OCI-LY7 (cell line): ENCODE results near the gene ARHGAP19. TPM values are rescaled to one million over a fixed set of nuclear protein-coding genes. Genes with fewer than 3 reads are reported as not detected.

Experiments
- BruUV-seq: library from RNA; stranded (reverse); fragments of 400-500 nt; replicated peaks from 2 replicates; lab custom pipeline; 2021; lab: Mats Ljungman, UMichigan
- CTCF ChIA-PET: fragments of 300-600 bp; sonication (Branson Sonifier 250); formaldehyde crosslinking; loops from one replicate; lab custom pipeline; 2022; ENCODE audit warnings: antibody characterized with exemption; ENCODE audit not compliant: unreplicated experiment; lab: Charles Lee
- POLR2A ChIA-PET: fragments of 300-600 bp; sonication (Branson Sonifier 250); formaldehyde crosslinking; loops from one replicate; lab custom pipeline; 2022; ENCODE audit warnings: antibody characterized with exemption; lab: Charles Lee
- DNase-seq: peaks from one replicate; pipeline ENCODE4 v3.0.0-alpha.2; 2015; ENCODE audit warnings: low spot score
- H2AFZ ChIP-seq: fragments of 200-600 bp; sonication (generic), shearing (Covaris generic); 2 replicates; pipeline ENCODE4 v1.6.1; 2014; ENCODE audit warnings: mild to moderate bottlenecking, antibody characterized with exemption, low read length, moderate library complexity
- H3K27ac ChIP-seq: fragments of 200-600 bp; sonication (generic); 2 replicates; pipeline ENCODE4 v1.5.1; 2014; ENCODE audit warnings: mixed run types, low read depth, mild to moderate bottlenecking, moderate library complexity, low read length, inconsistent platforms; ENCODE audit not compliant: poor library complexity, severe bottlenecking
- H3K36me3 ChIP-seq: fragments of 200-600 bp; sonication (generic); 2 replicates; pipeline ENCODE4 v1.6.1; 2014; ENCODE audit warnings: mild to moderate bottlenecking, antibody characterized with exemption, low read length, moderate library complexity, mixed read lengths; ENCODE audit not compliant: insufficient read depth
- H3K4me1 ChIP-seq: fragments of 200-600 bp; sonication (generic); 2 replicates; pipeline ENCODE4 v1.5.1; 2014; ENCODE audit warnings: mild to moderate bottlenecking, low read length; ENCODE audit not compliant: insufficient read depth, poor library complexity, severe bottlenecking
- H3K4me2 ChIP-seq: fragments of 200-600 bp; sonication (generic); 2 replicates; pipeline ENCODE4 v1.6.1; 2014; ENCODE audit warnings: mild to moderate bottlenecking, low read length
- H3K4me3 ChIP-seq: fragments of 200-600 bp; sonication (generic); 2 replicates; pipeline ENCODE4 v1.5.1; 2014; ENCODE audit warnings: mild to moderate bottlenecking, low read depth, low read length; ENCODE audit not compliant: poor library complexity, severe bottlenecking
- H3K79me2 ChIP-seq: fragments of 200-600 bp; sonication (generic); 2 replicates; pipeline ENCODE4 v1.6.1; 2016; ENCODE audit warnings: low read depth, mild to moderate bottlenecking, low read length, moderate library complexity, mixed read lengths; ENCODE audit not compliant: insufficient read depth
- H3K9me2 ChIP-seq: fragments of 200-600 bp; sonication (generic); 2 replicates; pipeline ENCODE4 v1.6.1; 2016; ENCODE audit warnings: mild to moderate bottlenecking, low read length, mixed read lengths; ENCODE audit not compliant: insufficient read depth
- H3K9me3 ChIP-seq: fragments of 200-600 bp; sonication (generic); 2 replicates; pipeline ENCODE4 v1.6.1; 2014; ENCODE audit warnings: mild to moderate bottlenecking, mixed run types, low read length, mixed read lengths
- H4K20me1 ChIP-seq: fragments of 200-600 bp; sonication (generic); 2 replicates; pipeline ENCODE4 v1.6.1; 2014; ENCODE audit warnings: mild to moderate bottlenecking, antibody characterized with exemption, low read length, moderate library complexity, mixed read lengths; ENCODE audit not compliant: insufficient read depth
- CTCF ChIP-seq: fragments of 200-600 bp; sonication (generic); conservative IDR thresholded peaks from 2 replicates; pipeline ENCODE4 v1.5.1; 2014; ENCODE audit warnings: mild to moderate bottlenecking, antibody characterized with exemption, low read length, moderate library complexity, mixed read lengths
- EZH2phosphoT487 ChIP-seq: fragments of 200-600 bp; sonication (generic); IDR thresholded peaks from 2 replicates; pipeline ENCODE4 v1.6.1; 2018; ENCODE audit warnings: low read depth, borderline replicate concordance, mild to moderate bottlenecking, mixed run types, antibody characterized with exemption, low read length, moderate library complexity, mixed read lengths
- intact Hi-C: fragments of 100-400 bp; cut with micrococcal nuclease; formaldehyde crosslinking; loops from one replicate; pipeline ENCODE4 v1.10.0; 2022; ENCODE audit not compliant: unreplicated experiment
- total RNA-seq, 2 experiments: library from RNA; depleted of rRNA in 1 of 2; stranded (reverse); fragments of >200 nt in 1 of 2; shearing (Covaris generic) in 1 of 2; gene quantifications; 2 replicates each; pipeline ENCODE4 v1.2.3, GENCODE V29; 2014 to 2022

The ARHGAP19 gene
- total RNA-seq, 2 experiments from 2014 or later: 34.1 to 60.5 TPM

GRCh38 chr10:97302088-97302791, 9.8 kb upstream of the ARHGAP19 start:
- no peaks in the 10 kb centered on the region for H3K79me2 ChIP-seq
- H3K27ac ChIP-seq: no peak overlapping the region
- H4K20me1 ChIP-seq: no peaks in the 10 kb centered on the region
- H3K36me3 ChIP-seq: no peaks in the 10 kb centered on the region
- no peaks in the 10 kb centered on the region for H3K9me3 ChIP-seq
- CTCF ChIA-PET: interaction anchor here (0.5 to 0.6 kb wide), 2 partner anchors 11 kb away, joined by 3 to 5 read pairs; no protein-coding TSS in a partner anchor
- H3K4me3 ChIP-seq: no peak overlapping the region
- H3K9me2 ChIP-seq: no peaks in the 10 kb centered on the region
- intact Hi-C loops: no loop called here
- no peak overlapping the region for H3K4me2 ChIP-seq
- no TSS peak for BruUV-seq
- POLR2A ChIA-PET: interaction anchor here (0.6 kb wide), 1 partner anchor 10 kb away, joined by 3 read pairs; no protein-coding TSS in a partner anchor
- DNase-seq: no peak
- H2AFZ ChIP-seq: no peak overlapping the region
- no peaks in the 10 kb centered on the region for H3K4me1 ChIP-seq
- TF ChIP-seq EZH2phosphoT487: no peak
- no peak for TF ChIP-seq CTCF

GRCh38 chr10:97300980-97301379, 8.5 kb upstream of the ARHGAP19 start:
- no peak overlapping the region for H2AFZ ChIP-seq
- BruUV-seq: no TSS peak
- H3K79me2 ChIP-seq: no peaks in the 10 kb centered on the region
- no peaks in the 10 kb centered on the region for H4K20me1 ChIP-seq
- H3K27ac ChIP-seq: no peak overlapping the region
- DNase-seq: no peak
- H3K9me2 ChIP-seq: no peaks in the 10 kb centered on the region
- H3K36me3 ChIP-seq: no peaks in the 10 kb centered on the region
- H3K4me3 ChIP-seq: no peak overlapping the region
- intact Hi-C loops: no loop called here
- TF ChIP-seq EZH2phosphoT487: no peak
- TF ChIP-seq CTCF: no peak
- H3K9me3 ChIP-seq: no peaks in the 10 kb centered on the region
- no peaks in the 10 kb centered on the region for H3K4me1 ChIP-seq
- CTCF ChIA-PET: no interaction called here
- POLR2A ChIA-PET: no interaction called here
- H3K4me2 ChIP-seq: no peak overlapping the region

GRCh38 chr10:97298223-97298571, 5.8 kb upstream of the ARHGAP19 start:
- H3K9me2 ChIP-seq: no peaks in the 10 kb centered on the region
- no peaks in the 10 kb centered on the region for H3K79me2 ChIP-seq
- H3K4me3 ChIP-seq: no peak overlapping the region
- TF ChIP-seq CTCF (no peak), EZH2phosphoT487 (no peak)
- no peaks in the 10 kb centered on the region for H4K20me1 ChIP-seq
- no peak overlapping the region for H3K27ac ChIP-seq
- intact Hi-C loops: no loop called here
- no peak overlapping the region for H2AFZ ChIP-seq
- no peak overlapping the region for H3K4me2 ChIP-seq
- POLR2A ChIA-PET: interaction anchor here (0.7 to 1.4 kb wide), 2 partner anchors 9 to 13 kb away, joined by 3 to 4 read pairs; no protein-coding TSS in a partner anchor
- no peaks in the 10 kb centered on the region for H3K9me3 ChIP-seq
- BruUV-seq: no TSS peak
- no peaks in the 10 kb centered on the region for H3K36me3 ChIP-seq
- DNase-seq: no peak
- CTCF ChIA-PET: no interaction called here
- peaks cover 7% of the 10 kb centered on the region for H3K4me1 ChIP-seq
